Nephron (organoid): ENCODE data around the gene FBXO42.

Experiments used
- H3K27ac Mint-ChIP-seq, 3 experiments: 2 replicates each; pipeline ENCODE4 v1.8.0; 2020; ENCODE audit warnings: mixed read lengths in 3 of 3, mild to moderate bottlenecking in 2 of 3, moderate library complexity in 1 of 3
- H3K27me3 Mint-ChIP-seq: 2 replicates; pipeline ENCODE4 v1.8.0; 2021; ENCODE audit warnings: low read depth, mild to moderate bottlenecking, moderate library complexity, mixed read lengths
- H3K36me3 Mint-ChIP-seq: 2 replicates; pipeline ENCODE4 v1.8.0; 2020; ENCODE audit warnings: low read depth, mixed read lengths
- H3K4me1 Mint-ChIP-seq: 2 replicates; pipeline ENCODE4 v1.8.0; 2020; ENCODE audit warnings: mixed read lengths
- H3K4me3 Mint-ChIP-seq, 3 experiments: 2 replicates each; pipeline ENCODE4 v1.8.0; 2020; ENCODE audit warnings: mild to moderate bottlenecking in 3 of 3, mixed read lengths in 3 of 3, moderate library complexity in 2 of 3
- H3K9me3 Mint-ChIP-seq: 2 replicates; pipeline ENCODE4 v1.8.0; 2020; ENCODE audit warnings: mixed read lengths
- CTCF ChIP-seq, 3 experiments: fragments of 200-600 bp; sonication (generic); IDR thresholded peaks; one replicate each; pipeline ENCODE4 v1.5.0; 2021; ENCODE audit warnings: antibody characterized with exemption in 3 of 3; ENCODE audit not compliant: unreplicated experiment in 3 of 3

Gene FBXO42

GRCh38 chr1:16393570-16394521, 41.6 kb upstream of the FBXO42 start:
- Mint-ChIP-seq H3K4me3 (no peak overlapping the region), H3K27ac (no peak overlapping the region), H3K4me1 (peaks cover 30% of the 10 kb centered on the region), H3K9me3 (no peaks in the 10 kb centered on the region), H3K36me3 (peaks cover 36% of the 10 kb centered on the region), H3K27me3 (no peaks in the 10 kb centered on the region)
- no peak for TF ChIP-seq CTCF (IDR thresholded peaks at IDR 0.05; ENCODE audit: unreplicated experiment in 3 of 3)

GRCh38 chr1:16392740-16393569, 40.7 kb upstream of the FBXO42 start:
- peaks cover 36% of the 10 kb centered on the region for H3K36me3 Mint-ChIP-seq
- peak overlapping the region in 2 of 3 experiments; percentile 21 to 34 for H3K27ac Mint-ChIP-seq
- no peak overlapping the region for H3K4me3 Mint-ChIP-seq
- peaks cover 30% of the 10 kb centered on the region for H3K4me1 Mint-ChIP-seq
- no peaks in the 10 kb centered on the region for H3K27me3 Mint-ChIP-seq
- H3K9me3 Mint-ChIP-seq, result no peaks in the 10 kb centered on the region
- TF ChIP-seq CTCF (IDR thresholded peaks at IDR 0.05; ENCODE audit: unreplicated experiment in 3 of 3), result no peak

- Mint-ChIP-seq H3K36me3 (peaks cover 28% of the 10 kb centered on the region), H3K27ac (peak overlapping the region in 2 of 3 experiments; percentile 22 to 31), H3K4me3 (no peak overlapping the region), H3K9me3 (no peaks in the 10 kb centered on the region), H3K27me3 (no peaks in the 10 kb centered on the region), H3K4me1 (peaks cover 44% of the 10 kb centered on the region)
- no peak for TF ChIP-seq CTCF (IDR thresholded peaks at IDR 0.05; ENCODE audit: unreplicated experiment in 3 of 3)
Observed at GRCh38 chr1:16391411-16391810, 39.1 kb upstream of the FBXO42 start.

- Mint-ChIP-seq H3K4me1 (peaks cover 63% of the 10 kb centered on the region), H3K4me3 (peak overlapping the region in 2 of 3 experiments; percentile 62 to 73), H3K27me3 (no peaks in the 10 kb centered on the region), H3K36me3 (peaks cover 13% of the 10 kb centered on the region), H3K9me3 (no peaks in the 10 kb centered on the region), H3K27ac (peak overlapping the region; percentile 82 to 90 (median 89))
- TF ChIP-seq CTCF (IDR thresholded peaks at IDR 0.05; ENCODE audit: unreplicated experiment in 3 of 3), result no peak
Observed at GRCh38 chr1:16387201-16388188, 35.2 kb upstream of the FBXO42 start.

GRCh38 chr1:16386454-16387113, 34.3 kb upstream of the FBXO42 start:
- Mint-ChIP-seq H3K36me3 (peaks cover 16% of the 10 kb centered on the region), H3K27me3 (no peaks in the 10 kb centered on the region), H3K4me3 (peak overlapping the region in 1 of 3 experiments; percentile 42), H3K4me1 (peaks cover 57% of the 10 kb centered on the region), H3K9me3 (no peaks in the 10 kb centered on the region), H3K27ac (peak overlapping the region; percentile 40 to 82 (median 72))
- no peak for TF ChIP-seq CTCF (IDR thresholded peaks at IDR 0.05; ENCODE audit: unreplicated experiment in 3 of 3)
